Peyer's patch (tissue), 4 donors: ENCODE measurements around the gene ANKS3.

Experiments used
- POLR2A ChIP-seq, 2 donors: fragments of 450-650 bp; IDR thresholded peaks; one replicate each; pipeline ENCODE4 v1.5.1; 2017; ENCODE audit warnings: antibody characterized with exemption in 2 of 2, mild to moderate bottlenecking in 2 of 2, moderate library complexity in 2 of 2
- TF ChIP-seq, protein P1 (sequence below), 6 experiments: fragments of 450-650 bp in 4 of 6; fragments of 200-600 bp in 2 of 6; sonication (generic) in 1 of 6; IDR thresholded peaks; one replicate each; pipeline ENCODE4 v1.5.1; 2017 to 2019; ENCODE audit warnings: antibody characterized with exemption in 6 of 6, mild to moderate bottlenecking in 3 of 6, moderate library complexity in 1 of 6

- TF ChIP-seq POLR2A (IDR thresholded peaks at IDR 0.05) = no peak
- TF ChIP-seq, protein P1, sequence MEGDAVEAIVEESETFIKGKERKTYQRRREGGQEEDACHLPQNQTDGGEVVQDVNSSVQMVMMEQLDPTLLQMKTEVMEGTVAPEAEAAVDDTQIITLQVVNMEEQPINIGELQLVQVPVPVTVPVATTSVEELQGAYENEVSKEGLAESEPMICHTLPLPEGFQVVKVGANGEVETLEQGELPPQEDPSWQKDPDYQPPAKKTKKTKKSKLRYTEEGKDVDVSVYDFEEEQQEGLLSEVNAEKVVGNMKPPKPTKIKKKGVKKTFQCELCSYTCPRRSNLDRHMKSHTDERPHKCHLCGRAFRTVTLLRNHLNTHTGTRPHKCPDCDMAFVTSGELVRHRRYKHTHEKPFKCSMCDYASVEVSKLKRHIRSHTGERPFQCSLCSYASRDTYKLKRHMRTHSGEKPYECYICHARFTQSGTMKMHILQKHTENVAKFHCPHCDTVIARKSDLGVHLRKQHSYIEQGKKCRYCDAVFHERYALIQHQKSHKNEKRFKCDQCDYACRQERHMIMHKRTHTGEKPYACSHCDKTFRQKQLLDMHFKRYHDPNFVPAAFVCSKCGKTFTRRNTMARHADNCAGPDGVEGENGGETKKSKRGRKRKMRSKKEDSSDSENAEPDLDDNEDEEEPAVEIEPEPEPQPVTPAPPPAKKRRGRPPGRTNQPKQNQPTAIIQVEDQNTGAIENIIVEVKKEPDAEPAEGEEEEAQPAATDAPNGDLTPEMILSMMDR (IDR thresholded peaks at IDR 0.05) = no peak
These were observed 2.5 kb upstream of the ANKS3 start for GRCh38 chr16:4736546-4736945.
